B cell (primary cell): Measurements from ENCODE around the gene AFF3.

Experiments used
- EZH2 ChIP-seq: IDR thresholded peaks from 2 replicates; pipeline ENCODE4 v1.6.1; 2012; ENCODE audit warnings: borderline replicate concordance, low read depth, mild to moderate bottlenecking, moderate library complexity, low read length; ENCODE audit not compliant: insufficient read depth, poor library complexity, severe bottlenecking
- TF ChIP-seq, protein P1 (sequence below): fragments of 200-600 bp; IDR thresholded peaks from one replicate; pipeline ENCODE4 v1.8.0; 2022; ENCODE audit warnings: antibody characterized with exemption, mild to moderate bottlenecking

DNA sequence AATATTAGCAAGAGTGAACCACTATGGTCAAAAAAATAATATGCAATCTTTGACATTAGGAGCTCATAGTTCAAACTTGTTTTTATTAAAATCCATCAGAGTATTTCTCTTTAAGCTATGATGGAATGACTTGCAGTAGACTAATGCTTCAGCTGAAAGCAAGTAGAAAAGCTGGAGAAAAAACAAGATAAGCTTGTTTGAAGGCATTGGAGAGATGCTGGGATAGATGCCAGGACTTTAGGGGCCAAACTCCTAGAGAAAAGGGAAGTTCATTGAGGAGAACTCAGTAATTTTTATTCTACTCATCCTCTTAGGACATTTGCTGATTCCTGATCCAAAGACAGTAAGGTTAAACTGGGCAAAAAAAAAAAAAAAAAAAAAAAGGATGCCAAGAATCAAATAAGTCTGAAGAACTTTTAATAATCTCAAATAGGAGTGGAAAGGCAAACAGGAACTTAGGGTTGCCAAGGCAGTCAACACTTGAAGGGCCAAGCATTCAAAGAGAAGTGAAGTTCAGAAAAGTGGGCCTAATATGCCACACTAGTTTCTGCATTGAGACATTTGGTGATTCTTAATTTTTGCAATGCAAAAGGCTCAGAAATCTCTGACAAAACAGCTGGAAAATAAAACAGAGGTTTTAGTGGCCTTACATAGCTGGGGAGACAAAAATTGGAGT, 19.7 kb upstream of the AFF3 start:
- TF ChIP-seq, protein P1, sequence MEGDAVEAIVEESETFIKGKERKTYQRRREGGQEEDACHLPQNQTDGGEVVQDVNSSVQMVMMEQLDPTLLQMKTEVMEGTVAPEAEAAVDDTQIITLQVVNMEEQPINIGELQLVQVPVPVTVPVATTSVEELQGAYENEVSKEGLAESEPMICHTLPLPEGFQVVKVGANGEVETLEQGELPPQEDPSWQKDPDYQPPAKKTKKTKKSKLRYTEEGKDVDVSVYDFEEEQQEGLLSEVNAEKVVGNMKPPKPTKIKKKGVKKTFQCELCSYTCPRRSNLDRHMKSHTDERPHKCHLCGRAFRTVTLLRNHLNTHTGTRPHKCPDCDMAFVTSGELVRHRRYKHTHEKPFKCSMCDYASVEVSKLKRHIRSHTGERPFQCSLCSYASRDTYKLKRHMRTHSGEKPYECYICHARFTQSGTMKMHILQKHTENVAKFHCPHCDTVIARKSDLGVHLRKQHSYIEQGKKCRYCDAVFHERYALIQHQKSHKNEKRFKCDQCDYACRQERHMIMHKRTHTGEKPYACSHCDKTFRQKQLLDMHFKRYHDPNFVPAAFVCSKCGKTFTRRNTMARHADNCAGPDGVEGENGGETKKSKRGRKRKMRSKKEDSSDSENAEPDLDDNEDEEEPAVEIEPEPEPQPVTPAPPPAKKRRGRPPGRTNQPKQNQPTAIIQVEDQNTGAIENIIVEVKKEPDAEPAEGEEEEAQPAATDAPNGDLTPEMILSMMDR = no peak
- no peak for TF ChIP-seq EZH2
